HG03196 (cell line): ENCODE data around the gene SMARCD2.

Source experiments
- ATAC-seq: cut with Tn5 transposase; IDR thresholded peaks from one replicate; pipeline ENCODE4 v1.9.1; 2021; ENCODE audit not compliant: unreplicated experiment

The SMARCD2 gene

DNA sequence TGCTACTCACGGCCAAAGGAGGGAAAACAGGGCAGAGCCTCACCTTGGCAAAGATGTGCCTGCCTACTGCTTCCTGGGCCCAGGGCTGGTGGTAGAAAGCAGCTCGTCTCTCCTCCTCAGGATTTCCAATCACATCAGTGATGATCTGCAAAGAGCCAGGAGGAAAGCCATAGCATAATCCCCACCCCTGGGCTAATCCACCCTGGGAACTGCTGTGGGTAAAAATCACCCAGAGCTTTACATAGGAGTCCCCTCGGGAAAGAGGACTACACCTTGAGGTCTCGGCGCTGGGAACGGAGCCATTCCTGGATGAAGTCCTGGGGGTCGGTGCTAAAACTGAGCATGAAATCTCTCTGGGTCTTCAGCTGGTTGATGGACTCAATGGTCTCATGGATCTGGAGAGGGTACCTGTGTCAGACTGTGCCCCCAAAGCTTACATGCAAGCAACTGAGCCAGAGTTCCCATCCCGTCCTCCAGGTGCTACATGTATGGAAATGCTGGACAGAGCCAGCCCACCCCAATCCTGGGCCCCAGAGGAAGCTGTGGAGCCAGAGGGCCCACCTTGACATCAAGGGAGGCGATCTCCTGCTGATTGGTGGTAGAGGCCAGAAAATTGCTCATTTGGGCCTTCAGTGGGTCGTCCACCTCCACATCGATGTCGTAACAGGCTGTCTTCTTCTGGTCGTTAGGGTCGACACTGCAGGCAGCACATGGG is 9.3 kb downstream of the SMARCD2 start:
- no peak for ATAC-seq

DNA sequence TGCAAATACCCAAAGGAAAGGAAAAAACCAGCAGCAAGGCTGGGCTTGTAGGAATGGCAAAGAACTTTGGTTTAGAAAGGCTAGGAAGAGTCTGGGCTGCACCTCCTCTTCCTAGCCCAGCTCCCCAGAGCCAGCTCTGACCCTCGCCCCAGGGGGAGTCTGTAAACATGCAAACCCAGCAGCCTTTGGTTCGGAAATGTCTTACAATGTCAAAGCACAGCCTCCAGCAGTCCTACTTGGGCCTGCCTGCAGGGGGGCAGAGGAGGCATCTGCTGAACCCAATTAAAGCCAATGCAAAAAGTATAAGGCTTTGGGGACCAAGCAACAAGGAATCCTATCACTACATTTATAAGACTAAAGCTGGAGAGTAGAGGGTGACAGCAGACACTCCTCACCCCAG is 10.0 kb downstream of the SMARCD2 start:
- no peak for ATAC-seq

DNA sequence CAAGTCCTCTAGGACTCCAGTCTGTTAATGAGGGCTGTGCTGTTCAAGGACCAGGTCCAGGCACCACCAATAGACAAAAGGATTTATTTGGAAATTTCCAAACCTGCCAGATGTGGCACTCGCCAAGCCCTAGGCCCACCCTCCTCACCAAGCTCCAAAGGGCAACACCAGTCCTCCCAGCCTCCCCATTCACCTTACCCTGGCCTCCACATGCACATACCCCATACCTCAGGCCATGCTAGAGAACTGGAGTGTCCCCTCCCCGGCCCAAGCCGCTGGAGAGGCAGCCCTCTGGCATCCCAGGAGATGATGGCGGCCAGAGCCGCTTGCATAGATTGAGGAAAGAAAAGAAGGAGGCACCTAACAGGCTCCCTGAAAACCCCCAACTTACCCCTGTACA is 10.5 kb downstream of the SMARCD2 start:
- ATAC-seq = no peak

GRCh38 chr17:63831505-63831904 is 11.0 kb downstream of the SMARCD2 start:
- ATAC-seq = no peak

DNA sequence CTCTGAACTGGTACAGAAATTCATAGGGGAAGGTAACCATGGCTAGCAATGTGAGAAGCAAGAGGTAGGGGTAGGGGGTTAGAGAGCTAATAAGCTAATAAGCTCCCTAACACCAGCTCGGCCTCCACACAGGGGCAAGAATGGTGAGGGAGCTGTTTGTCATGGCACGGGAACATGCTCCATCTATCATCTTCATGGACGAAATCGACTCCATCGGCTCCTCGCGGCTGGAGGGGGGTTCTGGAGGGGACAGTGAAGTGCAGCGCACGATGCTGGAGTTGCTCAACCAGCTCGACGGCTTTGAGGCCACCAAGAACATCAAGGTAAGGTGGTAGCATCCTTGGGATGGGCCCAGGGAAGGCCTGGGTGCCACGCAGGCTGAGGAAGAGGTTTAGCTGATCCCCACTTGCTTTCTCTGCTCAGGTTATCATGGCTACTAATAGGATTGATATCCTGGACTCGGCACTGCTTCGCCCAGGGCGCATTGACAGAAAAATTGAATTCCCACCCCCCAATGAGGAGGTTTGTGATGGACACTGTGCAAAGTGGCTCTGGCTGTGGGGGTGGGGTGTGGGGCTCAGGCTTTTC is 11.5 kb downstream of the SMARCD2 start:
- no peak for ATAC-seq

DNA sequence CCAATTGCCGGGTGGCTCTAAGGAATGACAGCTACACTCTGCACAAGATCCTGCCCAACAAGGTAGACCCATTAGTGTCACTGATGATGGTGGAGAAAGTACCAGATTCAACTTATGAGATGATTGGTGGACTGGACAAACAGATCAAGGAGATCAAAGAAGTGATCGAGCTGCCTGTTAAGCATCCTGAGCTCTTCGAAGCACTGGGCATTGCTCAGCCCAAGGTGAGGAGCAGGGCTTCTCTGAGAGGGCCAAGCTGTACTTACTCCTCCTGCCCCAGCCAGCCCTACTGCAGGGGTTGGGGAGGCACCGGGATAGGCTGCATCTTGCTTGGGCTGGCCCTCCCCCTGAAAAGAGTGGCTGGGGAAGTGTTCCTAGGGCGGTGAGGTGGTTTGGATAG is 12.2 kb downstream of the SMARCD2 start:
- ATAC-seq = no peak

GRCh38 chr17:63828936-63829335 is 13.5 kb downstream of the SMARCD2 start:
- ATAC-seq = no peak

- ATAC-seq = no peak
Measured at GRCh38 chr17:63827801-63828221, 14.7 kb downstream of the SMARCD2 start.

DNA sequence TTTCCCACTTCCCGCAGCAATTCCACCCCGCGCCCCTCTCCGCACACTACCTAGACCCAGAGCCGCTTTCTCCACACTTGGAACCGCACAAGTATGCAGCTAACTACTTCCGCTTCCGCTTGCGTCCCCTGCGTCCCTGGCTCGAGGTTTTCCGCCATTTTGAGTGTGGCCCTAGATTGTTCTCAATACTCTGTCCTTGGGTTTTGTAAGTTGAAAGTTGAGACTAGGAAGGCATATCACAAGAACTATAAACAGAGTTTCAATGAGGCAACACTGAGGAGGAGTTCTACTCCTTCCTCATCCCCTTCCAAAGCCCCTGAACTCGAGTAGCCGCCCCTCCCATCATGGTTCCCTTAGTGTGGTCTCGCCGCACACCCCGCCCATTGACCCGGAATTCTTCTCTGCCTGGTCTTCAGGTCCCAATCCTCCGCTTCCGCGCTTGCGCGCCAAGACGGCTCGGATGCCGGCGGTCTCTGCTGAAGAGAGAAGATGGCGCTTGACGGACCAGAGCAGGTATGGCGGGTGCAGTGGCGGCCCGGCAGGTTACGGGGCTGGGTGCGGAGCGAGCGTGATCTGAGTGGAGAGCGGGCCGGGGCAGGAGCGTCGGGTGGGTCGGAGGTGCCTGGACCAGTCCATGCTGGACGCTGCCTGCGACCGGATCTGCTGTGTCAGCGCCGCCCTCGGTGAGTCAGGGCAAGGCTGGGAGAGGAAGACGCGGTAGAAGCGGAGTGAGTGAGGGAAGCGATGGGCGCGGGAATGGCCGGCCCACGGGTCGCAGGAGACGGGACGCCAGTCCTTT is 15.3 kb downstream of the SMARCD2 start, which contains the start of the genes FTSJ3 and PSMC5:
FTSJ3 (minus strand) TSS at position 662 of the 799 bp plus-strand sequence. CDS start 761 bp downstream, outside the sequence.
PSMC5 (plus strand) TSS at position 430 of the 799 bp plus-strand sequence; CDS start at position 490, 60 bp downstream.
- ATAC-seq = peak; percentile 87

GRCh38 chr17:63826468-63827001 is 15.9 kb downstream of the SMARCD2 start:
- no peak for ATAC-seq

- no peak for ATAC-seq
Measured at GRCh38 chr17:63824362-63824761, 18.1 kb downstream of the SMARCD2 start.

GRCh38 chr17:63823659-63824331 is 18.7 kb downstream of the SMARCD2 start:
- no peak for ATAC-seq

GRCh38 chr17:63822537-63822936 is 19.9 kb downstream of the SMARCD2 start:
- no peak for ATAC-seq

- ATAC-seq = no peak
Measured at GRCh38 chr17:63821804-63822203, 20.7 kb downstream of the SMARCD2 start.

- no peak for ATAC-seq
Measured at GRCh38 chr17:63820963-63821561, 21.4 kb downstream of the SMARCD2 start.

DNA sequence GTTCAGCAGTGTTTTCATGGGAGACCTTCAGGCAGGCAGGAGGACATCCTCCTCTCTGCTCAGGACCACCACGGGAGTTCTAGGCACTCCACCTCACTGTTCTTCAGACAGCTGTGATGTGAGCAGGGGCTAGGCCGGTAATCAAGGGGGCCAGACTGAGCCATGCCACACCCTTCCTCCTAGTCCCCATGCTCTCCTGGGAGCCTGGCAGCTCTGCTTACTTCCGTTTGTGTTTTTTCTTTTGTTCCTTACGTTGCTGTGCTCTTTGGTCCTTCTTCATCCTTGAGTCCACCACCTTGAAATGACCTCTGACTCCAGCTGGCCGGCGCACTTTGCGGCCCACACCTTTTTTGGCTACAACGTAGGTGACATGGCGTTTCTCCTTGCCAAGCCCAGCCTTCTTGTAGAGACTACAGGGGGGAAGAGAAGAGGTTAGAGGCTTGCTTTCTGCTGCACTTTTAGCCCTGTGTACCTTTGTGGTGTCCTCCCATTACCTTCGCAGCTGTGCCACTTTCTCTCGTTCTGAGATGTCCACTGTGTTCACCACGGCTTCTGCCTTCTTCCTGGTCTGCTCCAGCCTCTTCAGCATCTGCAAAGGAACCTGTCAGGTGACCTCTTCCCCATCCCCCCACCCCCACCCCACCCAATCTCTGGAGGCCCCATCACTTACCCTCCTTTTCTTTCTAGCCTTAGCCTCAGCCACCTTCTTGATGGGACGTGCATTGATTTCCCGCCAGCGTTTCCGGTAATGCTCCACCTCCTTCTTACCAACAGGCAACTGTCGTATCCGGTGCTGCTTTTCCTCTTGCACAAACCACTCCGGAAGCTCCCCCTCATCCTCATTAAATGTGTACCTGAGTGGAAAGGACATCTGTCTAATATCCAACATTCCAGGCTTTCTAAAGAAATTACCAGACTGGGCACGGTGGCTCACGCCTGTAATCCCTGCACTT is 22.6 kb downstream of the SMARCD2 start:
- ATAC-seq = no peak

GRCh38 chr17:63819131-63819530 is 23.4 kb downstream of the SMARCD2 start:
- no peak for ATAC-seq

- ATAC-seq = no peak
Measured at GRCh38 chr17:63817736-63818385, 24.6 kb downstream of the SMARCD2 start.

- ATAC-seq = no peak
Measured at GRCh38 chr17:63816669-63817068, 25.8 kb downstream of the SMARCD2 start.
